ENCODE data around the gene PTGES2. TPM values are rescaled to one million over a fixed set of nuclear protein-coding genes. Genes with fewer than 3 reads are reported as not detected.
"Not testable (repeated sequence)": the region's sequence is repeated elsewhere in the genome, so short reads cannot be mapped to it uniquely, and the experiment has no call there.

The PTGES2 gene
- total and polyA plus RNA-seq, 2 donors = 39.3 to 51.6 TPM

GRCh38 chr9:128078504-128079434 is 48.8 kb downstream of the PTGES2 start:
- H3K27ac ChIP-seq (ENCODE audit: low read depth in 1 of 2, low read length in 1 of 2) = peak overlapping the region; percentile 42 to 73
- H3K36me3 ChIP-seq (ENCODE audit: control insufficient read depth in 2 of 2, insufficient read depth in 2 of 2, low read length in 1 of 2) = peaks cover 16 to 36% of the 10 kb centered on the region in 2 donors
- H3K27me3 ChIP-seq (ENCODE audit: control insufficient read depth in 2 of 2, insufficient read depth in 1 of 2, low read length in 1 of 2) = no peaks in the 10 kb centered on the region
- H3K9me3 ChIP-seq (ENCODE audit: control insufficient read depth in 2 of 2, insufficient read depth in 1 of 2, low read length in 1 of 2) = no peaks in the 10 kb centered on the region
- H3K4me1 ChIP-seq (ENCODE audit: control insufficient read depth in 2 of 2, insufficient read depth in 2 of 2, low read length in 2 of 2) = peaks cover 0 to 29% of the 10 kb centered on the region in 2 donors
- DNase-seq (ENCODE audit: low read depth in 6 of 9, low spot score in 9 of 9) = no peak
- 92% methylated on average over 11 of the region's 11 CpGs for WGBS
- no peak overlapping the region for H3K4me3 ChIP-seq (ENCODE audit: low read length in 2 of 2)

- Histone ChIP-seq H3K36me3 (ENCODE audit: control insufficient read depth in 2 of 2, insufficient read depth in 2 of 2, low read length in 1 of 2) (peaks cover 16 to 36% of the 10 kb centered on the region in 2 donors), H3K27ac (ENCODE audit: low read depth in 1 of 2, low read length in 1 of 2) (peak overlapping the region in 1 of 2 donors; percentile 73)
Measured at GRCh38 chr9:128077847-128078503, 49.6 kb downstream of the PTGES2 start.

GRCh38 chr9:128073253-128073886 is 54.2 kb downstream of the PTGES2 start:
- DNase-seq (ENCODE audit: low read depth in 6 of 9, low spot score in 9 of 9) = no peak
- no peak overlapping the region for H3K4me3 ChIP-seq (ENCODE audit: low read length in 2 of 2)
- peak overlapping the region; percentile 91 to 97 for H3K27ac ChIP-seq (ENCODE audit: low read depth in 1 of 2, low read length in 1 of 2)
- no peaks in the 10 kb centered on the region for H3K27me3 ChIP-seq (ENCODE audit: control insufficient read depth in 2 of 2, insufficient read depth in 1 of 2, low read length in 1 of 2)
- H3K36me3 ChIP-seq (ENCODE audit: control insufficient read depth in 2 of 2, insufficient read depth in 2 of 2, low read length in 1 of 2) = peaks cover 7 to 15% of the 10 kb centered on the region in 2 donors
- H3K9me3 ChIP-seq (ENCODE audit: control insufficient read depth in 2 of 2, insufficient read depth in 1 of 2, low read length in 1 of 2) = no peaks in the 10 kb centered on the region
- peaks cover 30 to 64% of the 10 kb centered on the region in 2 donors for H3K4me1 ChIP-seq (ENCODE audit: control insufficient read depth in 2 of 2, insufficient read depth in 2 of 2, low read length in 2 of 2)
- WGBS = 94% methylated on average over 7 of the region's 7 CpGs

More at GRCh38 chr9:128077847-128078503, 49.6 kb downstream of the PTGES2 start:
- 97% methylated on average over 7 of the region's 7 CpGs for WGBS
- no peaks in the 10 kb centered on the region for H3K27me3 ChIP-seq (ENCODE audit: control insufficient read depth in 2 of 2, insufficient read depth in 1 of 2, low read length in 1 of 2)
- no peaks in the 10 kb centered on the region for H3K9me3 ChIP-seq (ENCODE audit: control insufficient read depth in 2 of 2, insufficient read depth in 1 of 2, low read length in 1 of 2)
- H3K4me3 ChIP-seq (ENCODE audit: low read length in 2 of 2) = no peak overlapping the region
- no peak for DNase-seq (ENCODE audit: low read depth in 6 of 9, low spot score in 9 of 9)
- H3K4me1 ChIP-seq (ENCODE audit: control insufficient read depth in 2 of 2, insufficient read depth in 2 of 2, low read length in 2 of 2) = peaks cover 4 to 35% of the 10 kb centered on the region in 2 donors

GRCh38 chr9:128072144-128073021 is 55.1 kb downstream of the PTGES2 start:
- peak in 7 of 9 donors; percentile 47 to 84 (median 67) for DNase-seq (ENCODE audit: low read depth in 6 of 9, low spot score in 9 of 9)
- Histone ChIP-seq H3K4me3 (ENCODE audit: low read length in 2 of 2) (peak overlapping the region; percentile 2 to 27), H3K36me3 (ENCODE audit: control insufficient read depth in 2 of 2, insufficient read depth in 2 of 2, low read length in 1 of 2) (peaks cover 4 to 9% of the 10 kb centered on the region in 2 donors), H3K4me1 (ENCODE audit: control insufficient read depth in 2 of 2, insufficient read depth in 2 of 2, low read length in 2 of 2) (peaks cover 30 to 57% of the 10 kb centered on the region in 2 donors), H3K27ac (ENCODE audit: low read depth in 1 of 2, low read length in 1 of 2) (peak overlapping the region; percentile 91 to 97), H3K9me3 (ENCODE audit: control insufficient read depth in 2 of 2, insufficient read depth in 1 of 2, low read length in 1 of 2) (no peaks in the 10 kb centered on the region), H3K27me3 (ENCODE audit: control insufficient read depth in 2 of 2, insufficient read depth in 1 of 2, low read length in 1 of 2) (no peaks in the 10 kb centered on the region)
- WGBS = 4% methylated on average over 5 of the region's 5 CpGs

GRCh38 chr9:128071475-128071874 is 56.1 kb downstream of the PTGES2 start:
- Histone ChIP-seq H3K4me1 (ENCODE audit: control insufficient read depth in 2 of 2, insufficient read depth in 2 of 2, low read length in 2 of 2) (peaks cover 33 to 63% of the 10 kb centered on the region in 2 donors), H3K27ac (ENCODE audit: low read depth in 1 of 2, low read length in 1 of 2) (peak overlapping the region; percentile 91 to 97)
- H3K27me3 ChIP-seq (ENCODE audit: control insufficient read depth in 2 of 2, insufficient read depth in 1 of 2, low read length in 1 of 2); H3K9me3 ChIP-seq (ENCODE audit: control insufficient read depth in 2 of 2, insufficient read depth in 1 of 2, low read length in 1 of 2); H3K36me3 ChIP-seq (ENCODE audit: control insufficient read depth in 2 of 2, insufficient read depth in 2 of 2, low read length in 1 of 2); H3K4me3 ChIP-seq (ENCODE audit: low read length in 2 of 2); DNase-seq (ENCODE audit: low read depth in 6 of 9, low spot score in 9 of 9): not testable (repeated sequence)
- WGBS = 96% methylated on average over 12 of the region's 12 CpGs

- no peak for DNase-seq (ENCODE audit: low read depth in 6 of 9, low spot score in 9 of 9)
- 79% methylated on average over 7 of the region's 7 CpGs for WGBS
- Histone ChIP-seq H3K4me3 (ENCODE audit: low read length in 2 of 2) (no peak overlapping the region), H3K27me3 (ENCODE audit: control insufficient read depth in 2 of 2, insufficient read depth in 1 of 2, low read length in 1 of 2) (no peaks in the 10 kb centered on the region), H3K36me3 (ENCODE audit: control insufficient read depth in 2 of 2, insufficient read depth in 2 of 2, low read length in 1 of 2) (peaks cover 0 to 1% of the 10 kb centered on the region in 2 donors), H3K4me1 (ENCODE audit: control insufficient read depth in 2 of 2, insufficient read depth in 2 of 2, low read length in 2 of 2) (peaks cover 39 to 69% of the 10 kb centered on the region in 2 donors), H3K27ac (ENCODE audit: low read depth in 1 of 2, low read length in 1 of 2) (peak overlapping the region; percentile 58 to 97), H3K9me3 (ENCODE audit: control insufficient read depth in 2 of 2, insufficient read depth in 1 of 2, low read length in 1 of 2) (peaks cover 0 to 7% of the 10 kb centered on the region in 2 donors)
Measured at GRCh38 chr9:128070874-128071273, 56.7 kb downstream of the PTGES2 start.

Other genes with a start within 250 kb of the PTGES2 start
- 16.2 TPM for gene ST6GALNAC6, start 228.1 kb downstream of the PTGES2 start, total RNA-seq
- 42.8 TPM for gene ST6GALNAC6, start 228.1 kb downstream of the PTGES2 start, polyA plus RNA-seq
- gene ST6GALNAC4, start 210.7 kb downstream of the PTGES2 start, total RNA-seq = 8.5 TPM
- 12.8 TPM for gene ST6GALNAC4, start 210.7 kb downstream of the PTGES2 start, polyA plus RNA-seq
- 0.33 TPM for gene PIP5KL1, start 197.0 kb downstream of the PTGES2 start, total RNA-seq
- gene PIP5KL1, start 197.0 kb downstream of the PTGES2 start, polyA plus RNA-seq = 1.2 TPM
- 17.9 TPM for gene DPM2, start 189.9 kb downstream of the PTGES2 start, total RNA-seq
- gene DPM2, start 189.9 kb downstream of the PTGES2 start, polyA plus RNA-seq = 32.8 TPM
- gene EEIG1, start 146.7 kb downstream of the PTGES2 start, total RNA-seq = 12.9 TPM
- 51.4 TPM for gene EEIG1, start 146.7 kb downstream of the PTGES2 start, polyA plus RNA-seq
- gene NAIF1, start 60.4 kb downstream of the PTGES2 start, total RNA-seq = 10.9 TPM
- 11.5 TPM for gene NAIF1, start 60.4 kb downstream of the PTGES2 start, polyA plus RNA-seq
- 13.4 TPM for gene SLC25A25, start 59.5 kb downstream of the PTGES2 start, total RNA-seq
- gene SLC25A25, start 59.5 kb downstream of the PTGES2 start, polyA plus RNA-seq = 12.3 TPM
- 3.4 TPM for gene LCN2, start 21.7 kb upstream of the PTGES2 start, total RNA-seq
- 31.9 TPM for gene LCN2, start 21.7 kb upstream of the PTGES2 start, polyA plus RNA-seq
- gene BBLN, start 32.5 kb upstream of the PTGES2 start, total RNA-seq = 134 TPM
- 162 TPM for gene BBLN, start 32.5 kb upstream of the PTGES2 start, polyA plus RNA-seq
- 25.4 TPM for gene CIZ1, start 63.8 kb upstream of the PTGES2 start, total RNA-seq
- 36.5 TPM for gene CIZ1, start 63.8 kb upstream of the PTGES2 start, polyA plus RNA-seq
- 0.94 TPM for gene DNM1, start 75.7 kb upstream of the PTGES2 start, total RNA-seq
- gene DNM1, start 75.7 kb upstream of the PTGES2 start, polyA plus RNA-seq = 4.5 TPM
- gene GOLGA2, start 148.3 kb upstream of the PTGES2 start, total RNA-seq = 18.3 TPM
- gene GOLGA2, start 148.3 kb upstream of the PTGES2 start, polyA plus RNA-seq = 45.0 TPM
- 25.9 TPM for gene SWI5, start 148.5 kb upstream of the PTGES2 start, total RNA-seq
- 26.3 TPM for gene SWI5, start 148.5 kb upstream of the PTGES2 start, polyA plus RNA-seq
- 20.3 TPM for gene TRUB2, start 194.7 kb upstream of the PTGES2 start, total RNA-seq
- 14.9 TPM for gene TRUB2, start 194.7 kb upstream of the PTGES2 start, polyA plus RNA-seq
- gene COQ4, start 195.1 kb upstream of the PTGES2 start, total RNA-seq = 27.9 TPM
- 61.7 TPM for gene COQ4, start 195.1 kb upstream of the PTGES2 start, polyA plus RNA-seq
- 6.7 TPM for gene SLC27A4, start 212.8 kb upstream of the PTGES2 start, total RNA-seq
- gene SLC27A4, start 212.8 kb upstream of the PTGES2 start, polyA plus RNA-seq = 20.7 TPM
- 46.7 TPM for gene URM1, start 243.6 kb upstream of the PTGES2 start, total RNA-seq
- 37.9 TPM for gene URM1, start 243.6 kb upstream of the PTGES2 start, polyA plus RNA-seq

Data from thymus (tissue), 11 donors.